ENCODE measurements around the gene NDOR1. TPM values are rescaled to one million over a fixed set of nuclear protein-coding genes. Genes with fewer than 3 reads are reported as not detected.

The NDOR1 gene
- total RNA-seq, 1 donor from 2014 or later, result 22.4 TPM

DNA sequence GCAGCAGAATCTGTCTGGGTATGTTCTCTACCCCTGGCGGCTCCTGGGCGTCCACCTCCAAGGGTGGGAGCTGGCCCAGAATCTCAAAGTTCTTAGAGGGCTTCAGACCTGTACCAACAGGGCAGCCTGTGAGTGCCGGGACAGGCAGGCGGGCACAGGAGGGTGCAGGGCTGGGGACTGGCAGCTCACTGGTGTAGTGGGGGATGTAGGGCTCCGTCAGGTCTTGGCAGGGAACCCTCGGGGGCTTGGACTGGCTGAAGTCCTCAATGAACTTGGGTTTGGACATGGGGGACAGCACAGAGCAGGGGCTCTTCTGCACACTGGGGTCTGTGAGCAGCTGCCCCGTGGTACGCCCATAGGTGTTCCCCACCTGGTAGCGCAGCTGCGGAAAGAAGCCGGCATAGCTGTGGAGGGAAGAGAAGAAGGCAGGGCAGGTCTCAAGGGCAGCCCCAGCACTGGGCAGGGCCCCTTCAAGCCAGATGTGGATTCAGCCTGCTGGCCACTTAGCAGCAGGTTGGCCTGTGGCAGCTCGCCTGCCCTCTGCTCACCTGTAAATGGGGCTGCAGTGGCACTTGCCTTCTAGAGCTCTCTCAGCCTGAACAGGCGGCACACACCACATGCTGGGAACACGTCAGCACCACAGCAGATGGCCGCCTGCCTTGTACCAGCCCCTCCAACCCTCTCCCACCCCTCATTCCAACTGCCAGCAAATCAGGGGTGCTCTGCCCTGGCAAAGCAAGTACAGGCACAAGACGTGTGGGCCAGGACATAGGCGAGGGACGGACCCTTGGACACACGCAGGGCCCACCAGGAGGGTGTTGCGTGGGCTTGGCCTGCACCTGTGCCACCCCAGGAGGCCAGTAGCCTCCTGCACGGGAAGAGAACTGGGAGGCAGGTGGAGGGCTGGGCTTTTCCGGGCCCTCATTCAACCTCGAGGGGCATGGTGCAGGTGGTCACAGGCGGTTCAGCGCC is 40.2 kb downstream of the NDOR1 start:
- Mint-ChIP-seq H3K9me3 (no peaks in the 10 kb centered on the region), H3K27me3 (ENCODE audit: low read depth) (no peaks in the 10 kb centered on the region)

GRCh38 chr9:137247135-137247915 is 41.8 kb downstream of the NDOR1 start:
- peaks cover 9% of the 10 kb centered on the region for H3K4me1 Mint-ChIP-seq
- H3K27me3 Mint-ChIP-seq (ENCODE audit: low read depth), result no peaks in the 10 kb centered on the region
- no peaks in the 10 kb centered on the region for H3K9me3 Mint-ChIP-seq
- H3K27ac Mint-ChIP-seq, result no peak overlapping the region
- H3K4me3 Mint-ChIP-seq, result no peak overlapping the region
- DNase-seq (ENCODE audit: low spot score in 2 of 2, unreplicated experiment in 2 of 2), result no peak
- TF ChIP-seq, protein P1, sequence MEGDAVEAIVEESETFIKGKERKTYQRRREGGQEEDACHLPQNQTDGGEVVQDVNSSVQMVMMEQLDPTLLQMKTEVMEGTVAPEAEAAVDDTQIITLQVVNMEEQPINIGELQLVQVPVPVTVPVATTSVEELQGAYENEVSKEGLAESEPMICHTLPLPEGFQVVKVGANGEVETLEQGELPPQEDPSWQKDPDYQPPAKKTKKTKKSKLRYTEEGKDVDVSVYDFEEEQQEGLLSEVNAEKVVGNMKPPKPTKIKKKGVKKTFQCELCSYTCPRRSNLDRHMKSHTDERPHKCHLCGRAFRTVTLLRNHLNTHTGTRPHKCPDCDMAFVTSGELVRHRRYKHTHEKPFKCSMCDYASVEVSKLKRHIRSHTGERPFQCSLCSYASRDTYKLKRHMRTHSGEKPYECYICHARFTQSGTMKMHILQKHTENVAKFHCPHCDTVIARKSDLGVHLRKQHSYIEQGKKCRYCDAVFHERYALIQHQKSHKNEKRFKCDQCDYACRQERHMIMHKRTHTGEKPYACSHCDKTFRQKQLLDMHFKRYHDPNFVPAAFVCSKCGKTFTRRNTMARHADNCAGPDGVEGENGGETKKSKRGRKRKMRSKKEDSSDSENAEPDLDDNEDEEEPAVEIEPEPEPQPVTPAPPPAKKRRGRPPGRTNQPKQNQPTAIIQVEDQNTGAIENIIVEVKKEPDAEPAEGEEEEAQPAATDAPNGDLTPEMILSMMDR (IDR thresholded peaks at IDR 0.05; ENCODE audit: unreplicated experiment), result no peak
- H3K36me3 Mint-ChIP-seq, result peaks cover 11% of the 10 kb centered on the region

More for the DNA sequence above, 40.2 kb downstream of the NDOR1 start:
- DNase-seq (ENCODE audit: low spot score in 2 of 2, unreplicated experiment in 2 of 2), result no peak
- TF ChIP-seq, protein P1 (IDR thresholded peaks at IDR 0.05; ENCODE audit: unreplicated experiment), result no peak
- H3K4me3 Mint-ChIP-seq, result no peak overlapping the region
- H3K27ac Mint-ChIP-seq, result no peak overlapping the region
- peaks cover 10% of the 10 kb centered on the region for H3K4me1 Mint-ChIP-seq
- H3K36me3 Mint-ChIP-seq, result peaks cover 12% of the 10 kb centered on the region

GRCh38 chr9:137247916-137248175 is 42.3 kb downstream of the NDOR1 start:
- peaks cover 5% of the 10 kb centered on the region for H3K36me3 Mint-ChIP-seq
- H3K27me3 Mint-ChIP-seq (ENCODE audit: low read depth), result no peaks in the 10 kb centered on the region
- no peak overlapping the region for H3K27ac Mint-ChIP-seq
- H3K9me3 Mint-ChIP-seq, result no peaks in the 10 kb centered on the region
- H3K4me3 Mint-ChIP-seq, result no peak overlapping the region
- H3K4me1 Mint-ChIP-seq, result peaks cover 4% of the 10 kb centered on the region
- DNase-seq (ENCODE audit: low spot score in 2 of 2, unreplicated experiment in 2 of 2), result no peak
- TF ChIP-seq, protein P1 (IDR thresholded peaks at IDR 0.05; ENCODE audit: unreplicated experiment), result no peak

GRCh38 chr9:137250329-137251193 is 45.1 kb downstream of the NDOR1 start:
- Mint-ChIP-seq H3K4me1 (peaks cover 8% of the 10 kb centered on the region), H3K4me3 (no peak overlapping the region), H3K27me3 (ENCODE audit: low read depth) (no peaks in the 10 kb centered on the region), H3K9me3 (no peaks in the 10 kb centered on the region), H3K27ac (no peak overlapping the region), H3K36me3 (no peaks in the 10 kb centered on the region)
- TF ChIP-seq, protein P1 (IDR thresholded peaks at IDR 0.05; ENCODE audit: unreplicated experiment), result no peak
- no peak for DNase-seq (ENCODE audit: low spot score in 2 of 2, unreplicated experiment in 2 of 2)

DNA sequence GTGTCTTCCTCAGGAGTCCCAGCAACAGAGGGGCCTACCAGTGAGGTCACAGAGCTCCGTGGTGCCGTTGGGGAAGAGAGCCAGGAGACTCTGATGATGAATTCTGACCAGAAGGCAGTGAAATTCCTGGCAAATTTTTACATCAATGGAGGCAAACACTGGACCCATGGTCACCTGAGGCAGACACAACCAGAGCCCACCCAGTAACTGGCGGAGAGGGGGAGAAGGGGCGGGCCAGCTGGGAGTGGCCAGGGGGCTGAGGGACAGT is 45.6 kb downstream of the NDOR1 start, which contains the start of gene STPG3:
Gene STPG3 (plus strand): TSS at position 93 of the 268 bp plus-strand sequence. CDS start 1 bp downstream, at position 94.
- no peak for DNase-seq (ENCODE audit: low spot score in 2 of 2, unreplicated experiment in 2 of 2)
- H3K9me3 Mint-ChIP-seq, result no peaks in the 10 kb centered on the region
- H3K4me3 Mint-ChIP-seq, result no peak within 1 kb of the TSS
- H3K27me3 Mint-ChIP-seq (ENCODE audit: low read depth), result no peaks in the 10 kb centered on the region
- H3K4me1 Mint-ChIP-seq, result peaks cover 9% of the 10 kb centered on the region
- H3K27ac Mint-ChIP-seq, result no peak within 1 kb of the TSS
- TF ChIP-seq, protein P1 (IDR thresholded peaks at IDR 0.05; ENCODE audit: unreplicated experiment), result no peak
- H3K36me3 Mint-ChIP-seq, result no peaks in the 10 kb centered on the region
